Measurements from ENCODE around the gene CDIPT. TPM values are rescaled to one million over a fixed set of nuclear protein-coding genes. Genes with fewer than 3 reads are reported as not detected.

CDIPT gene
- total and polyA plus RNA-seq, 2 of the 4 experiments (the other 2 are of a cell fraction), result 47.1 to 100 TPM

GRCh38 chr16:29858974-29859373 is 4.1 kb downstream of the CDIPT start:
- H3K36me3 ChIP-seq (ENCODE audit: control insufficient read depth, insufficient read depth, low read length), result peaks cover 22% of the 10 kb centered on the region
- no peak overlapping the region for H2BK20ac ChIP-seq (ENCODE audit: low read depth, low read length)
- H3K4me1 ChIP-seq (ENCODE audit: control insufficient read depth, insufficient read depth, low read length), result peaks cover 4% of the 10 kb centered on the region; the same call in 1 of the 2 replicates
- no TSS peak for BruUV-seq (replicated peaks)
- dilution Hi-C loops (cut with HindIII; ENCODE audit: low sequenced_read_pairs, unreplicated experiment) (no loop called here), in situ Hi-C loops (cut with MboI; ENCODE audit: low sequenced_read_pairs) (no loop called here), intact Hi-C loops (cut with micrococcal nuclease) (no loop called here)
- H4K8ac ChIP-seq (ENCODE audit: low read depth in 2 of 2, low read length in 2 of 2), result no peak overlapping the region
- no peak overlapping the region for H2AK5ac ChIP-seq (ENCODE audit: low read depth, low read length)
- peaks cover 7 to 30% of the 10 kb centered on the region in 2 experiments; a peak in 3 of 4 replicates for H3K79me1 ChIP-seq (ENCODE audit: low read depth in 1 of 2, low read length in 2 of 2)
- no peak overlapping the region for H3K18ac ChIP-seq (ENCODE audit: low read depth, low read length)
- H2BK5ac ChIP-seq (ENCODE audit: low read depth, low read length, poor library complexity, severe bottlenecking), result no peak overlapping the region
- H4K91ac ChIP-seq (ENCODE audit: insufficient read depth, low read depth, low read length), result no peak overlapping the region
- H3K9me1 ChIP-seq (ENCODE audit: insufficient read depth, low read length), result peaks cover 9% of the 10 kb centered on the region
- no peak overlapping the region for H3K4ac ChIP-seq (ENCODE audit: low read depth, low read length)
- H4K20me1 ChIP-seq (ENCODE audit: insufficient read depth, low read length), result no peaks in the 10 kb centered on the region; the same call in 1 of the 2 replicates
- no peaks in the 10 kb centered on the region for H3K9me3 ChIP-seq (ENCODE audit: control insufficient read depth, insufficient read depth, low read length)
- H3K27ac ChIP-seq (ENCODE audit: insufficient read depth, low read length), result no peak overlapping the region
- no peak overlapping the region for H2BK15ac ChIP-seq (ENCODE audit: low read depth, low read length)
- H3K9ac ChIP-seq (ENCODE audit: low read depth, low read length), result no peak overlapping the region
- CTCF ChIA-PET, result interaction anchor here (1.9 kb wide), 1 partner anchor 10 kb away, joined by 6 read pairs; no protein-coding TSS in a partner anchor
- no peak overlapping the region for H3K23ac ChIP-seq (ENCODE audit: low read depth, low read length)
- 94% methylated on average over 6 of the region's 19 CpGs; no CpG with 5 or more reads in 1 of the 2 experiments for WGBS, 2 experiments (ENCODE audit: extremely low coverage in 2 of 2, insufficient read length in 1 of 2)
- no peak overlapping the region for H3K4me3 ChIP-seq (ENCODE audit: insufficient read depth, low read depth, low read length)
- H2AFZ ChIP-seq (replicated peaks; ENCODE audit: low read length, poor library complexity), result no peak overlapping the region
- no peak for TF ChIP-seq SMC3 (IDR thresholded peaks at IDR 0.05; ENCODE audit: low read depth, low read length)
- no peak for TF ChIP-seq CHD1 (IDR thresholded peaks at IDR 0.05; ENCODE audit: low read depth, low read length)
- no peak for TF ChIP-seq CEBPB (IDR thresholded peaks at IDR 0.05; ENCODE audit: low read depth, low read length)
- TF ChIP-seq USF2 (IDR thresholded peaks at IDR 0.05; ENCODE audit: low read depth, low read length), result no peak
- no peak for TF ChIP-seq POLR2A (IDR thresholded peaks at IDR 0.05; ENCODE audit: low read depth, low read length)
- TF ChIP-seq MAFK (IDR thresholded peaks at IDR 0.05; ENCODE audit: low read depth, low read length), result no peak
- no peak for TF ChIP-seq RAD21 (IDR thresholded peaks at IDR 0.05; ENCODE audit: low read length)
- TF ChIP-seq RFX5 (IDR thresholded peaks at IDR 0.05; ENCODE audit: low read depth, low read length), result no peak
- TF ChIP-seq MXI1 (IDR thresholded peaks at IDR 0.05; ENCODE audit: borderline replicate concordance, low read depth, low read length), result no peak
- TF ChIP-seq ELK1 (IDR thresholded peaks at IDR 0.05; ENCODE audit: borderline replicate concordance, low read depth, low read length), result no peak
- no peak for TF ChIP-seq FOS (IDR thresholded peaks at IDR 0.05; ENCODE audit: low read depth, low read length)
- no peak for TF ChIP-seq BHLHE40 (IDR thresholded peaks at IDR 0.05; ENCODE audit: low read depth, low read length)
- no peak for TF ChIP-seq MAZ (IDR thresholded peaks at IDR 0.05; ENCODE audit: borderline replicate concordance, low read depth, low read length)
- H4K5ac ChIP-seq (ENCODE audit: low read depth, low read length), result no peak overlapping the region
- ATAC-seq (ENCODE audit: low read depth) (no peak), DNase-seq (no peak)
- H3K14ac ChIP-seq (replicated peaks; ENCODE audit: low read depth, low read length), result no peak overlapping the region
- no peak overlapping the region for H3K56ac ChIP-seq (ENCODE audit: extremely low read depth, insufficient read depth, low read length)
- no peak overlapping the region for H2BK120ac ChIP-seq (ENCODE audit: low read depth, low read length)
- no peak overlapping the region for H2AK9ac ChIP-seq (replicated peaks; ENCODE audit: low read depth, low read length, poor library complexity)
- POLR2A ChIA-PET (ENCODE audit: unreplicated experiment), result no interaction called here
- no peak overlapping the region for H3K4me2 ChIP-seq (ENCODE audit: low read depth, low read length)
- no peaks in the 10 kb centered on the region for H3K27me3 ChIP-seq (ENCODE audit: control insufficient read depth, insufficient read depth, low read length)

All from IMR-90 (cell line).